HUDEP-2 (cell line): ENCODE measurements around the gene ITPR3.

Experiments used
- DNase-seq, 76 experiments: peaks; one replicate each; lab custom pipeline; 2025; ENCODE audit not compliant: unreplicated experiment in 76 of 76; lab: John Stamatoyannopoulos, UW

ITPR3 gene

GRCh38 chr6:33711140-33712129 lies 90.3 kb downstream of the ITPR3 start, which contains the start of gene UQCC2:
Gene UQCC2, minus strand, starts transcription at chr6:33711700. Its CDS starts 14 bp downstream, at chr6:33711686.
- peak; percentile 58 to 100 (median 97) for DNase-seq

GRCh38 chr6:33712914-33713313 lies 91.8 kb downstream of the ITPR3 start:
- DNase-seq = no peak

GRCh38 chr6:33713786-33714185 lies 92.7 kb downstream of the ITPR3 start:
- DNase-seq = no peak

GRCh38 chr6:33714385-33715040 lies 93.4 kb downstream of the ITPR3 start:
- DNase-seq = no peak

GRCh38 chr6:33716379-33716778 lies 95.3 kb downstream of the ITPR3 start:
- DNase-seq = no peak

GRCh38 chr6:33716890-33717632 lies 95.9 kb downstream of the ITPR3 start:
- no peak for DNase-seq

GRCh38 chr6:33717934-33718455 lies 96.9 kb downstream of the ITPR3 start:
- DNase-seq = no peak

GRCh38 chr6:33718713-33719112 lies 97.6 kb downstream of the ITPR3 start:
- no peak for DNase-seq

- no peak for DNase-seq
These were observed 98.3 kb downstream of the ITPR3 start for GRCh38 chr6:33719326-33719987.

GRCh38 chr6:33720998-33721397 lies 99.9 kb downstream of the ITPR3 start:
- DNase-seq = no peak

GRCh38 chr6:33721508-33721907 lies 100.4 kb downstream of the ITPR3 start:
- DNase-seq = no peak

- no peak for DNase-seq
These were observed 101.0 kb downstream of the ITPR3 start for GRCh38 chr6:33722103-33722623.

- DNase-seq = no peak
These were observed 102.4 kb downstream of the ITPR3 start for GRCh38 chr6:33723371-33724085.

GRCh38 chr6:33724102-33725023 lies 103.2 kb downstream of the ITPR3 start:
- DNase-seq = no peak

GRCh38 chr6:33725222-33725621 lies 104.1 kb downstream of the ITPR3 start:
- no peak for DNase-seq

GRCh38 chr6:33725891-33726673 lies 105.0 kb downstream of the ITPR3 start:
- no peak for DNase-seq

- DNase-seq = no peak
These were observed 105.6 kb downstream of the ITPR3 start for GRCh38 chr6:33726696-33727095.

- no peak for DNase-seq
These were observed 106.0 kb downstream of the ITPR3 start for GRCh38 chr6:33727126-33727525.
